Adrenal gland (tissue), 5 donors: Measurements from ENCODE around the gene BCL6B.

ENCODE experiments used
- CTCF ChIP-seq, 6 experiments: fragments of 450-650 bp in 4 of 6; fragments of 200-600 bp in 2 of 6; sonication (generic) in 1 of 6; IDR thresholded peaks; 1 replicate in 5 of 6; 2 replicates in 1 of 6; pipeline versions ENCODE4 v1.5.1 to v1.8.0; 2016 to 2021; ENCODE audit warnings: antibody characterized with exemption in 6 of 6, mild to moderate bottlenecking in 2 of 6, moderate library complexity in 1 of 6
- POLR2A ChIP-seq, 2 donors: fragments of 450-650 bp; IDR thresholded peaks; one replicate each; pipeline ENCODE4 v1.6.1; 2017; ENCODE audit warnings: antibody characterized with exemption in 2 of 2, mild to moderate bottlenecking in 2 of 2, moderate library complexity in 1 of 2
- donor health status: DM: no; HTN: no; CAD: no.

- TF ChIP-seq CTCF (IDR thresholded peaks at IDR 0.05) (no peak), POLR2A (IDR thresholded peaks at IDR 0.05) (no peak)
These were observed 33.1 kb upstream of the BCL6B start for GRCh38 chr17:6989779-6990178.
